Measurements from ENCODE around the gene TAL1.

DNA sequence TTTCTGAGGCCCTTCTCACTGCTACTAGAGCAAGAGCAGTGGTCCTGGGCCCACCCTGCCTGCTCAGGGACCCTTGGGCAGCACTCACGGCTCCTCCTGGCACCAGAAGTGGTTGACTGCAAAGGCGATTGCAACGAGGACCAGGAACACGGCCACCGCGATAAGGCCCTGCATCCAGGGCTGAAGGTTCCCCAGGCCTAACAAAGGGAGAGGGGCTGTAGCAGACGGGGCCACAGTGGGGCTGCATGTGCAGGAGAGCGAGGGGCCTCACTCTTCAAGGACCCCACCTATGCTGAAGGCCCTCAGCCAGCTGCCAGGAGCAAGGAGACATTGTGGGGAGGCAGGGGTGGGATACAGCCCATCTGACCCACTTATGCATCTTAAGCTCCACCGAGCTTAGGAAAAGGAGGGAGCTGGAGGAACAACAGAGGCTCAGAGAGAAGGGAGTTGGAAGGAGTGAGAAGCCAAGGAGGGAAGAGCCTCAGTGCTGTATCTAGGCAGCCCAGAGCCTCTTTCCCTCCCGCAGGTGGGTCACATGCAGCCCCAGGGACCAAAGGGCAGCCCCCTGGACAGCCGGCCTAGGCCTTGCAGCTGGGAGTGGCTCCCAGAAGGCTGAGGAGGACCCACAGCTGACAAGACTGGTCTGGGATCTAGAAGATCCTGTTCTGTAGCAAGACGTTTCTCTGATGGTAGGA, 44.6 kb downstream of the TAL1 start:
- TF ChIP-seq POLR2A (IDR thresholded peaks at IDR 0.05) (no peak), POLR2AphosphoS5 (IDR thresholded peaks at IDR 0.05) (no peak)
- TF ChIP-seq, protein P1, sequence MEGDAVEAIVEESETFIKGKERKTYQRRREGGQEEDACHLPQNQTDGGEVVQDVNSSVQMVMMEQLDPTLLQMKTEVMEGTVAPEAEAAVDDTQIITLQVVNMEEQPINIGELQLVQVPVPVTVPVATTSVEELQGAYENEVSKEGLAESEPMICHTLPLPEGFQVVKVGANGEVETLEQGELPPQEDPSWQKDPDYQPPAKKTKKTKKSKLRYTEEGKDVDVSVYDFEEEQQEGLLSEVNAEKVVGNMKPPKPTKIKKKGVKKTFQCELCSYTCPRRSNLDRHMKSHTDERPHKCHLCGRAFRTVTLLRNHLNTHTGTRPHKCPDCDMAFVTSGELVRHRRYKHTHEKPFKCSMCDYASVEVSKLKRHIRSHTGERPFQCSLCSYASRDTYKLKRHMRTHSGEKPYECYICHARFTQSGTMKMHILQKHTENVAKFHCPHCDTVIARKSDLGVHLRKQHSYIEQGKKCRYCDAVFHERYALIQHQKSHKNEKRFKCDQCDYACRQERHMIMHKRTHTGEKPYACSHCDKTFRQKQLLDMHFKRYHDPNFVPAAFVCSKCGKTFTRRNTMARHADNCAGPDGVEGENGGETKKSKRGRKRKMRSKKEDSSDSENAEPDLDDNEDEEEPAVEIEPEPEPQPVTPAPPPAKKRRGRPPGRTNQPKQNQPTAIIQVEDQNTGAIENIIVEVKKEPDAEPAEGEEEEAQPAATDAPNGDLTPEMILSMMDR (IDR thresholded peaks at IDR 0.05) = no peak
